Posterior cingulate gyrus (tissue), 11 donors: ENCODE data around the gene FSTL5.

ENCODE experiments used
- DNase-seq, 10 donors: peaks; one replicate each; pipeline versions ENCODE4 v3.0.0 to v3.0.0-alpha.2; 2020 to 2021; ENCODE audit warnings: mixed read lengths in 3 of 10
- intact Hi-C: fragments of 100-400 bp; cut with DNase I; formaldehyde crosslinking; loops from one replicate; pipeline ENCODE4 v1.15.1; 2023

The FSTL5 gene

DNA sequence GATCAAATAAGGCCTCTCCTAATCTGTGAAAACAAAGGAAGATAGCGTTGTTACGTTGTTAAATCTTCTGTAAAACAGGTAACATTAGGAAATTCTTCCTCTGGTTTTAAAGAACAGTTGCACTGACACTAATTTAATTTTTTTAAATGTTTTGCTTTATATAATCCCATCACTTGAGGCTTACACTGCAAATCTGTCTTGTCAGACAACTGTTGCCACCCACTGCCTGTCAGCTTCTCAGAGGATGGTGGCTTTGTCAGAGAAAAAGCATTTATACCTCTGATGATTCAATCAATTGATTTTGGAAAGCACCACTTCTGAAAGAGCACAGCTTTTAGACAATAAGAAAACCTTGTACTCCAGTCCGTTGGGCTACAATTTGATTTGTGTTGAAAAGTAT, 799.1 kb downstream of the FSTL5 start:
- intact Hi-C loops = no loop called here
- no peak for DNase-seq

DNA sequence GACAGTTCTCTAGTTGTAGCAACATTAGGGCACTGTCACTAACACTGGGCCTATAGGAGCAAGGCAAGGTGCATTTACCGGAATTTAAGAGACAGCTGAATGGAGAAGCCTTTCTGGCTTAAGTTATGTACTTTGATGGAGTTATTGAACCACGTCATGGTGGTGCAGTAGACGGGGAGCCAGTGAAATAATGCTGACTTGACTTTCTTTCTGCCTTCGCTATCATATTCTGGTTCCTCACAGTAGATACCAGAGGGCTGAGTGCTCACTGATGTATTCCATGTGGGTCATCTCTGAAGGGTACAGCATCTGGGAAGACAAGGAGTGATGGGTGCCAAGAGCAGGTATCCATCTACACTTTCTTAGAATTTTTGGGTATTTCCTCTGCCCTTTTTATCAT, 802.8 kb downstream of the FSTL5 start:
- DNase-seq = no peak
- intact Hi-C loops = no loop called here

DNA sequence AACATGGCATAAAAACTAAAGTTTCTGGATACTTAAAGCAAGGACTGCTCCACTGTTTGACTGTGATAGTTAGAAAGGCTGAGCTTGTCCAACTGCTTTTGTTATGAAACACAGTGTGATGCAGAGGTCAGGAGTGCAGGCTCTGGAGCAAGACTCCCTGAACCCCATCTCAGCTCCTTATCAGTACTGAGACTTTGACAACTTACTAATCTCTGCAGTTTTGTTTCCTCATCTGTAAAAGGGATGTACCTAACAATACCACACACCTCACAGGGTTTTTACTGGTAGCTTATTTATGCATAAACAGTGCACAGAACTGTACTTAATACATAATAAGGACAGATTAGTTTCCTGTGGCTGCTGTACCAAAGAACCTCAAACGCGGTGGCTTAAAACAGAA, 804.3 kb downstream of the FSTL5 start:
- intact Hi-C loops = no loop called here
- no peak for DNase-seq

DNA sequence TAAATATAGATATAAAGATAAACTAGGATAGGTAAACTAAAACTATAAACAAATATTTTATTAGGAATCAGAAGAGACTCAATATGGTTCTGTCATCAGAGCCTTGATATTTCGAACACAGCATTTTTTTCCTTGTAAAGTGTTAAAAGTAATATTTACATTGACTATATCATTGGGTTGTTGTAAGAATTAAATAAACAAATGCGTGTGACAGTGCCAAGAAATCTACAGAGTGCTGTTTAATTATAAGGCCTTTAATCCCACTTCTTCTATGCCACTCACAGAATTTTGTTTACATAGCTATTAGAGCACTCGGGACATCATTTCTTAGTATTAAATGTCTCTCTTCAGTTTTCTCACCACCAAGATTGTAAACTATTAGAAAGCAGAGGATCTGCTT, 807.4 kb downstream of the FSTL5 start:
- DNase-seq = no peak
- intact Hi-C loops = no loop called here

DNA sequence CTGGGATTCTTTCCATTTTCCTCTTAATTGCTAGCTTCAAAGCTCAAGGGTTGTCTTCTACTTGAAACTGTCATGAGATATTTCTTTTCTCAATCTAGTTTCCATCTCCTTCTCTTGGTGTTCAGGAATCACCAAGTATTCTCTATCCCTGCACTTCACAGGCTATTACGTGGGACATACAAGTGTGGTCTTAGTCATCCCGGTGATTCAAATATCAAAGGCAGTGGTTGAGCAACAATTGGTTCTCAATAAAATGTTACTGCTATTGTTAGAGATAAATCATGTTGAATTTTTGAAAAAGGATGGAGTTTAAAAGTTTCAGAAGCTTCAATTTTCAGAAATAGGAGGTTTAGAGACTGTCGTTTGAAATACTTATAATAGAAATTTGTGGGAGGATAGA, 812.9 kb downstream of the FSTL5 start:
- intact Hi-C loops = no loop called here
- DNase-seq = no peak

DNA sequence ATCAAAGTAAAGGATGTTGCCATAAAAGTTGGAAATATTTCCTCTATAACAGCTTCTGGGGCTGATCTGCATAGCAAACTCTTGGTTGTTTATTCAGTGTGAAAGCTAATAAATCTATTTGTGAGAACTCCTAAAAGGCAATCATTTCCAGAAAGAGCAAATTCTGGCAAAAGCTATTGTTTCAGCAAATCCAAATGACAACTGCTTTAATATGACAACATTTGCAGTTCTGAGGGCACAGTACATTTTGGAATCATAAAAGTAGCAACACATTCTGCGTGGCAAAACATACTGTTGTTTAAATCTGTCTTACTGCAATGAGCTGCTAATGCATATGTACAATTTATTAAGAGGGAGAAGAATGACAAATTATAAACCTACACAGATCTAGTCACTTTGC, 818.1 kb downstream of the FSTL5 start:
- intact Hi-C loops = no loop called here
- DNase-seq = no peak

DNA sequence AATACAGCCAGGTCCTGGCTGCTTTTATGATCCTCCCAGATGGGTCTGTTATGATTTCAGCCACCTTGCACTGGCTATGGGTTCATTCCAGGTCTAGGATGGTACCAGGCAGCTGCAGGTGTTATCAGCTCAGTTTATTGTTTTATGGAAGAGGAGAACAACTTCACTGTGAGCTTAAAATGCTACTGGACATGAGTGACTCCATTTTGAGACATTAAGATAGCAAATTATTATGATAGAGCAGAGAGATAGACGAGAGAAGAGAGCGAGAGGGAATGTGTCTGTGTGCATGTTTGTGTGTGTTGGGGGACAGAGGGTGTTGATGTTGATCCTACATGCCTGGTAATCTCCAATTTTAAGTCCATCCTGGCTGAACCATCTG, 820.2 kb downstream of the FSTL5 start:
- no peak for DNase-seq
- intact Hi-C loops = no loop called here

DNA sequence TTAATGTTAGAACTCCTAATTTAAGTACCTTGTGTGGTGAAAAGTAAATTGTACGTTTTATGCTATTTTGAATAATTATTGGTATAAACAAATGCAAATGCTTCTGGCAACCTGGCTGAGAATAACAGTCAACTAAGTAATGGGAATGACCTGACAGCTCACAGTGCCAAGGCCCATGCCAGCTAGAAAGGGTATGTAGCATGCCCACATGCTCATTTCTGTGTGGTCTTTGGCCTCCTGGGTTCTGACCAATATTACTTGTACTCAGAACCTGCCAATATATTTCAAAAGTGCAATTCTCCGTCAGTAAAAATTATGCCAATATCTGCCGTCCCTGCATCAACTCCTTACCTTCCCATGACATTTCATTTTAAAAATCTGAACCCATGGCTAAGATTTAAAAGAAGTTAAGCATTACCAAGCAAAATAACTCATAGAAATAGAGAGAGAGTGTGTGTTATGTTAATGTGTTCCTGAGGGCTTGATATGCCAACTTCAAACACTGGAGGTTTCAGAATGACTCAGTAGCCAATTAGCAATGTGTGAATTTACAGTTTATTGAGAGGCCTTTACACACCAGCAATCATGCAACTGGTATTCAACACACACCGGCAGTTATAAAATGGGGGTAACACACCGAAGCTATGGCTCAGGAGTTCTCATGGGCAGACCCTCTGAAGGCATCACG, 820.8 kb downstream of the FSTL5 start:
- intact Hi-C loops = no loop called here
- DNase-seq = no peak

DNA sequence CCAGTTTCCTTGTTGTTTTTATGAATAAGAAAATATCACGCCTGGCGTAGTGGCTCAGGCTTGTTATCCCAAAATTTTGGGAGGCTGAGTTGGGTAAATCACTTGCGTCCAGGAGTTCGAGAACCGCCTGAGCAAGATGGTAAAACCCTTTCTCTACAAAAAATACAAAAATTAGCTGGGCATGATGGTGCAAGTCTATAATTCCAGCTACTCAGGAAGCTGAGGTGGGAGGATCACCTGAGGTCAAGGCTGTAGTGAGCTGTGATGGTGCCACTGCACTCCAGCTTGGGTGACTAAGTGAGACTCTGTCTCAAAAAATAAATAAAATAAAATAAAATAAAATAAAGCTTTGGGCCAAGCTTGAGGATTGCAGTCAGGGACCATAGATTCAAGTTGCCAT, 827.2 kb downstream of the FSTL5 start:
- DNase-seq = no peak
- intact Hi-C loops = no loop called here

DNA sequence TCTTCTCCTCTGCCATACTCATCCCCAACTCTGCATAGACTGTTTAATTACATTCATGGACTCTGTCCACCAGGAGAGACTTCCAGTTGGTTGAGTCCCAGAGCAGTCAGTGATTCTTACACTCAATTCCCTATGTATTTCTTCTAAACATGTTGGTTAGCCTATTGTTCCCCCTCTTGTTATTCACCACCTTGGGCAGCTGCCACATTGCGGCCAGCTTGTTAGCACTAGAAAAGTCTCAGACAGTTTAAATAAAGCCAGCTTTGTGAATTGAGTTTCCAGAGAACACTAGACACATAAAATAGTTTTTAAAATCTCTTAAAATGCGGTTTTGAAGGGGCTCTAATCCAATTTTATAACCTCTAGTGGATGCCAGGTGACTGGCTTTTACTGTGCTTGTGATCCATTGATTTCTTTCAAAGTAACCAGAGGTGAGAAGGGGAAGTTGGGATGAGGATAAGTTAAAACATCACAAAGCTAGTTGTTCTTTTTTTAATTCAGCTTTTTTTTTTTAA, 827.7 kb downstream of the FSTL5 start:
- intact Hi-C loops = no loop called here
- DNase-seq = no peak
